CD4-positive, alpha-beta T cell (primary cell): ENCODE data around the gene ARL15. TPM values are rescaled to one million over a fixed set of nuclear protein-coding genes. Genes with fewer than 3 reads are reported as not detected.

Experiments
- ATAC-seq: fragments of 200-7000 bp; cut with Tn5 transposase; one replicate; pipeline ENCODE4 v1.10.0; 2022; ENCODE audit warnings: mild to moderate bottlenecking; ENCODE audit not compliant: poor library complexity
- CTCF ChIA-PET: fragments of 350-600 bp; sonication (Branson Sonifier 250); formaldehyde crosslinking; loops from one replicate; lab custom pipeline; 2021; ENCODE audit warnings: antibody characterized with exemption, inconsistent platforms; lab: Charles Lee
- POLR2A ChIA-PET: fragments of 350-600 bp; sonication (Branson Sonifier 250); formaldehyde crosslinking; loops from one replicate; lab custom pipeline; 2021; ENCODE audit warnings: antibody characterized with exemption, inconsistent platforms; lab: Charles Lee
- DNase-seq, 14 experiments: peaks; one replicate each; pipeline ENCODE4 v3.0.0-alpha.2; 2013 to 2020; ENCODE audit warnings: mixed read lengths in 2 of 14
- H3K27ac ChIP-seq, 2 donors: one replicate each; pipeline versions ENCODE4 v1.5.1 to v1.7.0; 2013; ENCODE audit warnings: low read length in 2 of 2, low read depth in 1 of 2, mild to moderate bottlenecking in 1 of 2
- H3K27me3 ChIP-seq, 2 experiments: 1 replicate in 1 of 2; 2 replicates in 1 of 2; pipeline versions ENCODE4 v1.6.1 to v1.7.0; 2013; ENCODE audit warnings: low read length in 2 of 2, control low read depth in 1 of 2, mild to moderate bottlenecking in 1 of 2, moderate library complexity in 1 of 2; ENCODE audit not compliant: insufficient read depth in 2 of 2, control insufficient read depth in 1 of 2
- H3K36me3 ChIP-seq: one replicate; pipeline ENCODE4 v1.6.1; 2013; ENCODE audit warnings: low read length, control low read depth; ENCODE audit not compliant: insufficient read depth
- H3K4me1 ChIP-seq: one replicate; pipeline ENCODE4 v1.6.1; 2013; ENCODE audit warnings: low read length, control low read depth; ENCODE audit not compliant: insufficient read depth
- H3K4me3 ChIP-seq: one replicate; pipeline ENCODE4 v1.5.1; 2013; ENCODE audit warnings: mild to moderate bottlenecking, low read length, moderate library complexity
- H3K9me3 ChIP-seq, 2 experiments: 1 replicate in 1 of 2; 2 replicates in 1 of 2; pipeline versions ENCODE4 v1.6.1 to v1.7.0; 2013; ENCODE audit warnings: low read length in 2 of 2, mild to moderate bottlenecking in 2 of 2, control low read depth in 1 of 2, moderate library complexity in 1 of 2; ENCODE audit not compliant: control insufficient read depth in 1 of 2, insufficient read depth in 1 of 2
- H3K27ac Mint-ChIP-seq: one replicate; pipeline ENCODE4 v1.8.0; 2020; ENCODE audit warnings: mixed read lengths
- H3K27me3 Mint-ChIP-seq: one replicate; pipeline ENCODE4 v1.8.0; 2021; ENCODE audit warnings: mixed read lengths
- H3K36me3 Mint-ChIP-seq: one replicate; pipeline ENCODE4 v1.8.0; 2021; ENCODE audit warnings: low read depth, mixed read lengths
- H3K4me1 Mint-ChIP-seq: one replicate; pipeline ENCODE4 v1.8.0; 2021; ENCODE audit warnings: low read depth, mixed read lengths
- H3K4me3 Mint-ChIP-seq: one replicate; pipeline ENCODE4 v1.8.0; 2020; ENCODE audit warnings: mild to moderate bottlenecking, mixed read lengths
- H3K9me3 Mint-ChIP-seq: one replicate; pipeline ENCODE4 v1.8.0; 2020; ENCODE audit warnings: mixed read lengths
- intact Hi-C, 2 experiments: fragments of 100-400 bp; cut with DNase I in 1 of 2; cut with micrococcal nuclease in 1 of 2; formaldehyde crosslinking; loops; one replicate each; pipeline versions ENCODE4 v1.15.1 to v1.9.0; 2023 to 2025; cut with DNase I, micrococcal nuclease
- total RNA-seq, 174 experiments: library from RNA in 2 of 174; stranded (reverse) in 2 of 174; gene quantifications; one replicate each; pipeline ENCODE4 v1.2.3 and lab custom pipeline; 2021 to 2026
- TF ChIP-seq, protein P1 (sequence below): fragments of 200-600 bp; IDR thresholded peaks from one replicate; pipeline ENCODE4 v1.8.0; 2022; ENCODE audit warnings: antibody characterized with exemption, mild to moderate bottlenecking

The ARL15 gene
- total RNA-seq, 2 experiments from 2014 or later, result 9.1 to 10.6 TPM

DNA sequence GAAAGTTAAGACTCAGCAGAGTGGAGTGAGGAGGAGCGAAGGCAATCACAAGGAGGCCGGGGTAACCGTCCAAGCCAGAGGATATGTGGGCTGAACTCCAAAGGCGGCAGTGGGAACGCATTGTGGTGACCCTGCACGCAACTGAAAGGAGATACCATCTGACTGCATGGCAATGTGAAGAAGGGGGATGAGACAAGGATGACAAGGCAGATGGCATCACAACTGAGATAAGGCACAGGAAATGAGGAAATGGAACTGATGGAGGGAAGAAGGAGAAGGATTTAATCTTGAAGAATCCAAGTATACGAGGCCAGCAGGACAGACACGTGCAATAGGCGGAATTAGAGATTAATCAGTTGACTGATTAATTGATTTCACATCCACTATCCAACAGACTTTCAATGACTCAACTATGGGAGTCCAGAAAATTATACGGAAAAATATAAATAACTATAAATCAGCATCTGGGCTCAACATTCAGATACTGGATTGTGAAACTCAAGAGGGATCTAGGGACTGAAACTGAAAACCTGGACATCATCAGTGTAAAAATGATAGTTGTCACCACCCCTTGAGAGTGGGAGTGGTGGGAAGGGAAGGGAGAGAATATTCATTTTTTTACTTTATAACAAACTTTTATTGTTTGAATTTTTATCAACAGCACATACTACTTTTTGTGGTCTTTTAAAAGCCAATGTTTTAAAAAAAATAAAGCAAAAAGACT is 86.1 kb downstream of the ARL15 start:
- Mint-ChIP-seq H3K9me3 (no peaks in the 10 kb centered on the region), H3K27ac (no peak overlapping the region), H3K4me3 (no peak overlapping the region), H3K27me3 (no peaks in the 10 kb centered on the region), H3K4me1 (peaks cover 10% of the 10 kb centered on the region), H3K36me3 (no peaks in the 10 kb centered on the region)
- Histone ChIP-seq H3K4me3 (no peak overlapping the region), H3K36me3 (no peaks in the 10 kb centered on the region), H3K9me3 (no peaks in the 10 kb centered on the region), H3K27ac (no peak overlapping the region), H3K4me1 (no peaks in the 10 kb centered on the region), H3K27me3 (no peaks in the 10 kb centered on the region)
- ChIA-PET CTCF (no interaction called here), POLR2A (no interaction called here)
- no peak for ATAC-seq
- TF ChIP-seq, protein P1, sequence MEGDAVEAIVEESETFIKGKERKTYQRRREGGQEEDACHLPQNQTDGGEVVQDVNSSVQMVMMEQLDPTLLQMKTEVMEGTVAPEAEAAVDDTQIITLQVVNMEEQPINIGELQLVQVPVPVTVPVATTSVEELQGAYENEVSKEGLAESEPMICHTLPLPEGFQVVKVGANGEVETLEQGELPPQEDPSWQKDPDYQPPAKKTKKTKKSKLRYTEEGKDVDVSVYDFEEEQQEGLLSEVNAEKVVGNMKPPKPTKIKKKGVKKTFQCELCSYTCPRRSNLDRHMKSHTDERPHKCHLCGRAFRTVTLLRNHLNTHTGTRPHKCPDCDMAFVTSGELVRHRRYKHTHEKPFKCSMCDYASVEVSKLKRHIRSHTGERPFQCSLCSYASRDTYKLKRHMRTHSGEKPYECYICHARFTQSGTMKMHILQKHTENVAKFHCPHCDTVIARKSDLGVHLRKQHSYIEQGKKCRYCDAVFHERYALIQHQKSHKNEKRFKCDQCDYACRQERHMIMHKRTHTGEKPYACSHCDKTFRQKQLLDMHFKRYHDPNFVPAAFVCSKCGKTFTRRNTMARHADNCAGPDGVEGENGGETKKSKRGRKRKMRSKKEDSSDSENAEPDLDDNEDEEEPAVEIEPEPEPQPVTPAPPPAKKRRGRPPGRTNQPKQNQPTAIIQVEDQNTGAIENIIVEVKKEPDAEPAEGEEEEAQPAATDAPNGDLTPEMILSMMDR, result no peak
- intact Hi-C loops, result loop anchor here in 1 of 2 experiments (10.0 kb wide), 1 partner anchor 1099 kb away; no protein-coding TSS in a partner anchor
- DNase-seq, result no peak

DNA sequence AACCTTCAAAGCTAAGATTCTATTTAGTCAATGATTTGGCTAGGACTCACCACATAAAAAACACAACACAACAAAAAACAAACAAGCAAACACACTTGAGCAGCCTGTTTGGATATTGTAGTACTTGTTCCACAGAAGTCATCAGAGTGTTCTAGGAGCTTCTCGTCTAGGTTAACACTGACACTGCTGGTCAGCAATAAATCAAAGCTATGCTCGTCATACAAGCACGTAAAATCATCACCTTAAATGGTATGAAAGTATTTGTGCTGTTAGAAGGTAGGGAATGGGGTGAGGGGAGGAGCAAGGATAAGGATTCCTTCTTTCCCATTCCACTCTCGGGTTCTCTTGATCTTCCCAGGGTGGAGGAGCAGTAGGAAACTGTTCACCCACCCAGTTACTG is 88.0 kb downstream of the ARL15 start:
- H3K27ac Mint-ChIP-seq, result no peak overlapping the region
- ATAC-seq, result no peak
- peaks cover 7% of the 10 kb centered on the region for H3K4me1 Mint-ChIP-seq
- H3K27ac ChIP-seq, result no peak overlapping the region
- H3K27me3 ChIP-seq, result no peaks in the 10 kb centered on the region
- no peaks in the 10 kb centered on the region for H3K36me3 Mint-ChIP-seq
- no peak overlapping the region for H3K4me3 ChIP-seq
- no peaks in the 10 kb centered on the region for H3K9me3 Mint-ChIP-seq
- no peak overlapping the region for H3K4me3 Mint-ChIP-seq
- no peaks in the 10 kb centered on the region for H3K27me3 Mint-ChIP-seq
- H3K9me3 ChIP-seq, result no peaks in the 10 kb centered on the region
- intact Hi-C loops, result loop anchor here in 1 of 2 experiments (10.0 kb wide), 1 partner anchor 1098 kb away; no protein-coding TSS in a partner anchor
- no peaks in the 10 kb centered on the region for H3K4me1 ChIP-seq
- DNase-seq, result no peak
- POLR2A ChIA-PET, result no interaction called here
- TF ChIP-seq, protein P1, result no peak
- H3K36me3 ChIP-seq, result no peaks in the 10 kb centered on the region
- CTCF ChIA-PET, result no interaction called here

DNA sequence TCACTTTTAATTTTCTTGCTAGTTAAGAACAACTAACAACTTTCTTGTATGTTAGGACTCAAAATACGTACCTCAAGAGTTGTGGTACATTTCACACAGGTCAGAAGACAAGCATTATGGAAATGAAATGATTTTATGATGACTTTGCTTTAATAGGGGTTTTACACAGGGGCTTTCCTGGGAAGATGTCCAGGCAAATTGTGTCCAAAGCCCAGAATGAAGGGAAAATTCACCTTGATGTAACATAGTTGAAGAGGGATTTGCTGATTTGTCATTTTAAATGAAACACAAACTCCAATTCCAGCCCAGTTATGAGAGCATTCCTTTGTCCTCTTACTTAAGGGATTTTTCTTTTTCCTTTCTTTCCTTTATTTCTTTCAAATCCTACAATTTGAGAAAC is 89.2 kb downstream of the ARL15 start:
- DNase-seq (no peak), ATAC-seq (no peak)
- H3K36me3 Mint-ChIP-seq, result no peaks in the 10 kb centered on the region
- Histone ChIP-seq H3K9me3 (no peaks in the 10 kb centered on the region), H3K27me3 (no peaks in the 10 kb centered on the region), H3K4me3 (no peak overlapping the region), H3K27ac (no peak overlapping the region), H3K4me1 (no peaks in the 10 kb centered on the region), H3K36me3 (no peaks in the 10 kb centered on the region)
- TF ChIP-seq, protein P1, result no peak
- intact Hi-C loops, result loop anchor here in 1 of 2 experiments (10.0 kb wide), 1 partner anchor 1096 kb away; no protein-coding TSS in a partner anchor
- ChIA-PET POLR2A (no interaction called here), CTCF (no interaction called here)
- H3K4me1 Mint-ChIP-seq, result peaks cover 7% of the 10 kb centered on the region
- H3K27ac Mint-ChIP-seq, result no peak overlapping the region
- H3K4me3 Mint-ChIP-seq, result no peak overlapping the region
- no peaks in the 10 kb centered on the region for H3K27me3 Mint-ChIP-seq
- H3K9me3 Mint-ChIP-seq, result no peaks in the 10 kb centered on the region
